Esophagus mucosa (tissue), 1 donor: ENCODE results near the gene ZNF555. TPM values are rescaled to one million over a fixed set of nuclear protein-coding genes. Genes with fewer than 3 reads are reported as not detected.
A peak's percentile ranks its signal among the peaks of the same experiment; 100 is the strongest.
"Not testable (repeated sequence)": the region's sequence is repeated elsewhere in the genome, so short reads cannot be mapped to it uniquely, and the experiment has no call there.

ENCODE experiments used
- ATAC-seq: fragments of 200-7000 bp; cut with Tn5 transposase; one replicate; pipeline ENCODE4 v1.9.1; 2020
- total RNA-seq: library from RNA; stranded (reverse); gene quantifications from one replicate; pipeline ENCODE4 v1.2.4, GENCODE V29; 2023
- donor health status: DM: yes; HTN: yes; CAD: no.

Gene ZNF555
- total RNA-seq, 1 donor from 2014 or later = 1.7 TPM

DNA sequence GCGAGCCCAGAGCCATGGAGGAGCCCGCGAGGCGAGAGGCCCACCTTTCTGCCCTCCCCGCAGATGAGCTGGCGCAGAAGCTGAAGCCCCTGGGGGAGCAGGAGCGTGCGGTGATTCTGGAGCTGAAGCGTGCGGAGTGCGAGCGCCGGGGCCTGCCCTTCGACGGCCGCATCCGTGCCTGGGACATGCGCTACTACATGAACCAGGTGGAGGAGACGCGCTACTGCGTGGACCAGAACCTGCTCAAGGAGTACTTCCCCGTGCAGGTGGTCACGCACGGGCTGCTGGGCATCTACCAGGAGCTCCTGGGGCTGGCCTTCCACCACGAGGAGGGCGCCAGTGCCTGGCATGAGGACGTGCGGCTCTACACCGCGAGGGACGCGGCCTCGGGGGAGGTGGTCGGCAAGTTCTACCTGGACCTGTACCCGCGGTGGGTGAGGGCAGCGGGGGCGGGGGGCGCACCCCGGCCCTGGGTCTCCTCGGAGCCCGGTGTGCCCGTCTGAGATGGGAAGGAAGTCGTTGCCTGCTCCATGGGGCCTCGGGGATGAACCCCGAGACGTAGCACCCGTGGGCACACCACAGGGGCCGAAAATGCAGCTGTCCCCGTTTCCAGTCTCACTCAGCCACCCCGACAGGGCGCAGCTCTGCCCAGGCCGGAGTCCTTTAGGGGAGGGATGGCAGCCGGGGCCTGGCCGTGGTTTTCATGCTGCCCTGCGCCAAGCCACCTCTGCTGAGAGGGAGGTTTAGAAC is 33.7 kb upstream of the ZNF555 start:
- ATAC-seq = no peak

DNA sequence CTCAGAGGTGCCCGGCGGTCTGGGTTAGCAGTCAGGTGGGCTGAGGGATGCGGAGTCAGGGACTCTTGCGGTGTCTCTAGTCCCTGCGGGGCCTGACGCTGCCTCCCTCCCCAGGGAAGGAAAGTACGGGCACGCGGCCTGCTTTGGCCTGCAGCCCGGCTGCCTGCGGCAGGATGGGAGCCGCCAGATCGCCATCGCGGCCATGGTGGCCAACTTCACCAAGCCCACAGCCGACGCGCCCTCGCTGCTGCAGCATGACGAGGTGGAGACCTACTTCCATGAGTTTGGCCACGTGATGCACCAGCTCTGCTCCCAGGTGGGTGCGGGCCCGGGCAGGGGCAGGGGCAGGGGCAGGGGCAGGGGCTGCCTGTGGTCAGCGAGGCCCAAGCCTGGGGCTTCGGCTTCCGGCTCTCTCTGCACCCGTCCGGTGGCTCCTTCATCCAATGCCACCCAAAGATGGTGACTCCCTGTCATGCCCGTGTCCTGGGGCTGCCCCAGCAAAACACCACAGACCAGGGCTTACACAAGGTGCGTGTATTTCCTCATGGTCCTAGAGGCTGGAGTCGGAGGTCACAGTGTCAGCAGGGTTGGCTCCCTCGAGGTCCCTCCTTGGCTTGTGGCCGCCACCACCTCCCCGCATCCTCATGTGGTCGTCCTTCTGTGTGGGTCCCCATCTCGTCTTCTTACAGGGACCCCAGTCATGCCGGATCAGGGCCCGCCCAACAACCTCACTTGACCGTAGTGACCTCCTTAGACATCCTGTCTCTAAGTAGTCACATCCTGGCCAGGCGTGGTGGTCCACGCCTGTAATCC is 32.9 kb upstream of the ZNF555 start:
- no peak for ATAC-seq

DNA sequence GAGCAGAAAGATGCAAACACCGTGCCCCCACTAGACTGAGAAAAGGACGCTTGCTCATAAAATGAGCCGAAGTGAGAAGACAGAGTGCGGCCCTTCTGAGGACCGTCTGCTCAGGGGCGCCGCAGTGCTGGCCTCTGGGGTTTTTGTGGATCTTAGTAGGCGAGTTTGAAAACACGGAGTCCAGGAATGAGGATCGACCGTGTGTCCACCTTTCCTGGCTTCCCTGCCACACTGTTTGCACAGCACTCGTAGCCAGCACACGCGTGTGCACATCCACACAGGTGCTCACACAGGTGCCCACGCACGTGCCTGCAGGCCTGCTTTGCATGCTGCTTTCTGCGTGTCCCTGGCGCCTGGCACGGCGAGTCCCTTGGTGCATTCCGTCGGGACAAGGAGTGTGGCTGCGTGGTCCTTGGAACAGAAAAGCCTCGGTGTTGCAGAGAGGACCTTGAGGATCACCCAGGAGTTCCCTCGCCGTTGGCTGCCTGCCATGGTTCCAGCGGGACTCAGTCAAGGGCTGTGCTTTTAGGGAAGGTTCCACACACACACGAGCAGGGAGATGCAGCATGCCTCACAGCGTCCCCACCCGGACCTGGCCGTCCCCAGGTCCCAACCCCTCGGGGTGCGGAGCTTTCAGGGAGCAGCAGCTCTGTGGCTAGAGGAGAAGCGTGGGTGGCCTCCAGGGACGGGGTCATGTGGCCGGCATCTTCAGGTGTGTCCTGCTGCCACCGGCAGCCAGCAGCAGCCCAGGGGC is 31.7 kb upstream of the ZNF555 start:
- ATAC-seq = no peak

DNA sequence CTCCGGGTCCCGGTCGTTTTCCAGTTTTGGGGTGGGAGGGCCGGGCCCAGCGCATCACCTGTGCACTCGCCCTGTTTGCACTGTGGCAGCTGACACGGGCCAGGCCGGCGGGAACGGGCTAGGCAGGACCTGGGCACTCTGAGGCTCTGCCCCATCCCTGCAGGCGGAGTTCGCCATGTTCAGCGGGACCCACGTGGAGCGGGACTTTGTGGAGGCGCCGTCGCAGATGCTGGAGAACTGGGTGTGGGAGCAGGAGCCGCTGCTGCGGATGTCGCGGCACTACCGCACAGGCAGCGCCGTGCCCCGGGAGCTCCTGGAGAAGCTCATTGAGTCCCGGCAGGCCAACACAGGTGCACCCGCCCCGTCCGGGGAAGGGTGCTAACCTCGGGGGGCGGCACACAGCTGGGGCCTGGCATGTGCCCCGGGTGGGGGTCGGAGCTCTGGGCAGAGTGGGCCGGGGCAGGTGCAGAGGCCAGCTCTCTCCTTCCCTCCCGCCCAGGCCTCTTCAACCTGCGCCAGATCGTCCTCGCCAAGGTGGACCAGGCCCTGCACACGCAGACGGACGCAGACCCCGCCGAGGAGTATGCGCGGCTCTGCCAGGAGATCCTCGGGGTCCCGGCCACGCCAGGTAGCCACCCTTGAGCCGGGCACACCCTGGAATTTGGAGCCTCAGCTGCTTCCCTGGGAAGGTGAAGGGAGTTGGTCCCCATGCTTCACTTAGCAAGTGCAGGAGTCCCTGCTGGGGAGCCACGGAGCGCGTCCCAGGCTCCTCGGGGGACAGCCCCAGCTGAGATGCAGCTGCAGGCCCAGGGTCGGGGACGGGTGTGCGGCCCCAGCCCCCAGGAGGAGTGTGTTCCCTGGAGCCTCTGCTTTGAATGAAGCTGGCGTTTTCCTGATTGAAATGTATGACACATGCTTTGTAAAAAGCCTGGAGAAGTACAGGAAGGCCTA is 30.9 kb upstream of the ZNF555 start:
- ATAC-seq = no peak

DNA sequence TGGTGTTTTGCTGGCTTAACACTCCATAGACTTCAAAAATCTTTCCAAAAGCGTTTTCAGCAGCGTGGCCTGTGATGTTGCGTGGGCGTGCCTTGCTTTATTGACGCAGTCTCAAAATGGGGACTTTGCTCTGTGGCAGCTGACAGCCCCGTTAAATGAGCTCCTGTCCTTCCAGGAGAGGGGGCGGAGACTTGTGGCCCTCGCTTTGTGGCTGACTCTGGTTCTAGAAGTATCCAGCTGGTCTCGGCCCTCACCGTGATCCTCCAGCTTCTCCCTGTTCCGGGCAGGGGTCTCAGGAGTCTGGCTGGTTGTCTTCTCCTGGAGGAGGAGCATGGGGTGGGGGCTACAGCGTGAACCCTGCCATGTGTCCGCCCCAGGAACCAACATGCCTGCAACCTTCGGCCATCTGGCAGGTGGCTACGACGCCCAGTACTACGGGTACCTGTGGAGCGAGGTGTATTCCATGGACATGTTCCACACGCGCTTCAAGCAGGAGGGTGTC is 30.0 kb upstream of the ZNF555 start:
- ATAC-seq = no peak

DNA sequence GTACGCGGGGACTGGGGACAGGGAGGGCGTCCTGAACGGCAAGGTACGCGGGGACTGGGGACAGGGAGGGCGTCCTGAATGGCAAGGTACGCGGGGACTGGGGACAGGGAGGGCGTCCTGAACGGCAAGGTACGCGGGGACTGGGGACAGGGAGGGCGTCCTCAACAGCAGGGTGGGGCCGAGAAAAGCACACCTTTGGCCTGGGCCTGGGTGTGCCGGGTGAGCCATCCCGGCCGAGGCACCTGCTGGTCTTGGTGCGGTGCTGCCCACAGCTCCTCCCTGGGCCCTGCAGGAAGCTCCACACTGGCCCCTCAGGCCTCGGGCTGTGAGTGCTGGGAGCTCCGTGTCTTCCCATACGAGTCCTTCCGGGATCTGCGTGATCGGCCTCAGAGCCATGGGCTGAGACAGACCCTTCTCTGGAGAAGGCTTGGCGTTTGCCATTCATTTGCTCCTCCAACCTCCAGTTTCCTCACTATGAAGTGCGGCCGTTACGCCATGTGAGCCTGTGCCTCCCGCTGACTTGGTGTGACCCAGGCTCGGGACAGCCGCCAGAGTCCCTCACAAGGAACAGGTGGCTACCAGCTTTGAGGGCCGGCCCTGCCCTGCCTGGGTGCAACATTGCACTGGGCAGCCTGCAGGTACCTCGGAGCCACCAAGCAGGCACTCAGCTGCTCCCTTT is 29.4 kb upstream of the ZNF555 start:
- ATAC-seq = no peak

DNA sequence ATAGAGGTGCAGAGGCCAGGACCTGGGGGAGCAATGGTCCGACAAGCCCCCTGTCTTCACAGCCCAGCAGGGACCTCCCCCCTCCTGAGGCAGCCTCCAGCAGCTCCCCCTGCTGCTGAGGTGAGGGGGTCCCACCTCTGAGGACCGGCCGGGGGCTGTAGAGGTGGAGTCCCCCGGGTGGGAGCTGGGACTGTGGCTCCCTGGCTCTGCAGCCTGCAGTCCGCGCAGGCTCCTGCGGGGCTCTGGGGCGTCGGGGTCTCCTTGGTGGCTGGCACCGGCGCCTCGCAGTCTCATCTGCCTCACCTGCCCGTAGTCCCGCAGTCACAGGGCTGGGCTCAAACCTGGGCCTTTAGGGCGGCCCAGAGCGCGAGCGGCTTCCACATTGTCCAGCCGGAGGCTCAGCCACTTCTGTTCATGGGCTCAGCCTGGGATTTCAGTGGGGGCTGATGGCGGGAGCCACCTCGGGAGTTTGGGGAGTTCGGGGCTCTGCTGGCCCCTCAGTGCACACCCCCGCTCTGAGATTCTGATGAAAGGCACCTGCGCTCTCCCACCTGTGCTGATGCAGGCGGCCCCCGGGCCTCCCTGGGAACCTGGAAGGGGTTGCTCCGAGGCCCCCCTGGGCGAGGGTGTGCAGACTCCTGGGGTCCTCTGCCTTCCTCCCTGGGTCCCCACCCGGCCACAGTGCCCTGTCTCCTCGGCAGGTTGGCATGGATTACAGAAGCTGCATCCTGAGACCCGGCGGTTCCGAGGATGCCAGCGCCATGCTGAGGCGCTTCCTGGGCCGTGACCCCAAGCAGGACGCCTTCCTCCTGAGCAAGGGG is 28.7 kb upstream of the ZNF555 start:
- ATAC-seq = no peak

DNA sequence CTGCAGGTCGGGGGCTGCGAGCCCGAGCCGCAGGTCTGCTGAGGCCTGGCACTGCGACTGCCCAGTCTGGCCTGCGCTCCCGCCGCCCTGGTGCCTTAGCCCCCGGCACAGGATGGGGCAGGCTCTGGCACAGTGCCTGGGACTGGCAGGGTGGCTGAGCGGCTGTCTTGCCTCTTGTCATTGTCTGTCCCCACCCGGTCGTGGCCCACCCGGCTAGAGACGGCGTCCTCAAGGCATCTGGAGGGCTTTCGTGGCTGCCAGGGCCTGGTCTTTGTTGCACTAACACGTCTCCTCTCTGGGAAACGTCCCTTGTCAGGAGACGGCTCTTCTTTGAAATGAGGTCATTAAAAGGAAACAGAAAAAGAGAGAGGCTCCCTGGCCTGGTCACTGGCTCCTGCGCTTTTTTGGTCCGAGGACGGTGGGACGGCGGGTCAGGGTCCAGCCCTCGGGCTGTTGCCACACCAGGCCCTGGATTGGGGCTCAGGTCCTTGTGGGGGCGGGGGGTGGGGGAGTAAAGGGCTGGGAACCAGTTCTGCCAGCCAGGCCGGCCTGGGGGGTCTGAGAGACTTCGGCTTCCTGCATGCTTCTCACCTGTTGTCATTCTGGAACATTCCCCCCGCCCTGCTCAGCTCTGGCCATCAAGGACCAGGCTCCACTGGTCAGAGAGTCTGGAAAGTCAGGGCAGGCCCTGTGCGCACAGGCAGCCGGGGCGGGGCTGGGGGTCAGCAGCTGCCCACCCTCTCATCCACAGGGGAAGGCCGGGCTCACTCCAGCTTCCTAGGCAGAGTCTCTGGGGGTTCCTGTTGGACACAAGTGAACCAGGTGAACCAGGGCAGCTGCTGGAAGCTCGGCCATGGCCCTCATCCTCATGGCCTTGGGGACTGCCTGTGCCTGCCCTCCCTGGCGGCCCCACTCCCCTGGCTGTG is 27.8 kb upstream of the ZNF555 start:
- peak; percentile 16 for ATAC-seq

DNA sequence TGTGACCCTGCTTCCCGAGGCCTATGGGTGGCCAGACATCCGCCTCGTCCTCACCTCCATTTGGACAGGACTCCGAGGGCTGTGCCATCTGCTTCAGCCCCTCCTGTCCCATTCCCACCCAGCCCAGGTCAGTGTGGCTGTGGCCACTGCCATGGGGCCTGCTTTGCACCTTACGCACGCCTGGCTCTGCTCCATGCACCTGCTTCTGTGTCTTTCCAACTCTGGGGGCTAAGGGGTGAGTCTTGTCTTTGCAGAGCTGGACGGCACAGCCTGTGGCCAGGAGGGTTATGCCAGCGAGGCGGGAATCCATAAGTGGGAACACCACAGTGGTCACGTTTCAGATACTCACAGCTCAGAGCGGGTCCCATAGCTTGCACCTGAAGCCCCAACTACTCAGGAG is 26.8 kb upstream of the ZNF555 start:
- ATAC-seq = no peak

DNA sequence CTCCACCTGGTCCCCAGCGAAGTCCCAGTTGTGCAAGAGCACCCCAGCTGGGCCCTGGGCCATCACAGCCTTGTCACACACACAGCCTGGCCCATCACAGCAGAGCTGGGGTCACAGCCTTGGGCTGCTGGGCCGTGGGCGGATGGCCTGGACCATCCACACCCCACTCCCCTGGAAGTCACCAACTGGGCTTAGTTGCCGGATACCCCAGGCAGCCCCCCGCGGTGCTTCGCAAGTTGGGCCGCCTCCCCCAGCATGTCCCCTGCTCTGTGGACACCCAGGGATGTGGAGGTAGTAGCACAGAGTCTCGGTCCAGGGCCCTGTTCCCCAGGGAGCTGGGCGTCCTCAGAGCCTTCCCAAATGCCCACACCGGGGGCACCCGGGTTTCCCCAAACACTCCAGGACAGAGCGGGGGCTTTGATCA is 26.1 kb upstream of the ZNF555 start:
- ATAC-seq = no peak

DNA sequence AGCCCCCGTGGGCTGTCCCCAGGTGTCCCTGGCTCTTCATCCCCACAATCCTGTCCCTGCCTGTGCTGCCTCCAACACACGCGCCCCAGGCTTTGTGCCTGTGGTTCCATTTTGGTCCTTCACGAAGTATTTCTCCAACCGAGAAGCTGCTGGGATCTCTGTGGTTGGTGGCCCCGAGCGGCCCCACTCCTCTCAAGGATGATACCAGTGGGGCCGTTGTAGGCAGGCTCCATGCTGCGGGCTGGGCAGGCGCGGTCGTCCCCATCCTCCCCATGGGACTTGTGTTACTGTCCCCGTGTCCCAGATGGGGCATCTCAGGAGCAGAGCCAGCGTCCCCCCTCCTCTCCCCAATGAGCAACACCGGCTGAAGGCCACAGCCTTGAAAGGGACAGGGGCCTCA is 25.4 kb upstream of the ZNF555 start:
- ATAC-seq = no peak

DNA sequence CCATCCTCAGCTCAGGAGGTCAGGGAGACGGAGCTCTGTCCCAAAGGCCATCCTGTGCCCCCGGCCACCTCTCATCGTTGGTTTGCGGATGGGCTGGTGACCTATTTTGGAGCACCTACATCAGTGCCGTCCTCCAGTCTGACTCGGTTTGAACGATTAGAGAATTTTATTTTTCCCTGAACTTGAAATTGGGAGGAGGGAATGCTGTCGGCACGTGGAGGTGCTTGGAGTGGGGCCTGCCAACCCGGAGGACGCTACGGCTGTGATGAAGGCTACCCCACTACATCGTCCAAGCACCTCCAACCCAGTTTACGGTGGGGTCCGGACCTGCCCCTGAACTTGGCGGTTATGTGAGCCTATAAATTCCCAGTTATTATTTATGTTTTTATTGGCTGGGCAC is 24.6 kb upstream of the ZNF555 start:
- no peak for ATAC-seq

DNA sequence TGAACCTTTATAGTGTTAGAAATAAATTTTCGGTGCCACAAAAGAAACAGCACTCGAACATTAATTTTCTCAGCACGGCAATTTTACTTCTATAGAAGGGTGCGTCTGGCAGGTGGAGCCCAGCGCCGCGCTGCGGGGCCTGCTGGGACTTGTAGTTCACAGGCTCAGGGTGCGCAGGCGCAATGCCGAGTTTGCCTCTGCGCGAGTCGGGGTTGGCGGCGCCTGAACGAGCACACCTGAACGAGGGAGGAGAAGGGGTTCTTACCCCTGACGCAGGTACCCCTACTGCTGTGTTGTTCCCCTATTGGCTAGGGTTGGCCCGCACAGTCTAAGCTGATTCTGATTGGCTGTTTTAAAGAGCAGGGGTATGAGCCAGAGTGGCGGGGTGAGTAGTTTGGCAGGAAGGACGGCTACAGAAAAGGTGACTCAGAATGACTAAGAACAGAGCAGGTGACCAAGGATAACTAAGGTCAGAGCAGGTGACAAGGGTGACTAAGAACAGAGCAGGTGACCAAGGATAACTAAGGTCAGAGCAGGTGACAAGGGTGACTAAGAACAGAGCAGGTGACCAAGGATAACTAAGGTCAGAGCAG is 23.9 kb upstream of the ZNF555 start:
- not testable (repeated sequence) for ATAC-seq

DNA sequence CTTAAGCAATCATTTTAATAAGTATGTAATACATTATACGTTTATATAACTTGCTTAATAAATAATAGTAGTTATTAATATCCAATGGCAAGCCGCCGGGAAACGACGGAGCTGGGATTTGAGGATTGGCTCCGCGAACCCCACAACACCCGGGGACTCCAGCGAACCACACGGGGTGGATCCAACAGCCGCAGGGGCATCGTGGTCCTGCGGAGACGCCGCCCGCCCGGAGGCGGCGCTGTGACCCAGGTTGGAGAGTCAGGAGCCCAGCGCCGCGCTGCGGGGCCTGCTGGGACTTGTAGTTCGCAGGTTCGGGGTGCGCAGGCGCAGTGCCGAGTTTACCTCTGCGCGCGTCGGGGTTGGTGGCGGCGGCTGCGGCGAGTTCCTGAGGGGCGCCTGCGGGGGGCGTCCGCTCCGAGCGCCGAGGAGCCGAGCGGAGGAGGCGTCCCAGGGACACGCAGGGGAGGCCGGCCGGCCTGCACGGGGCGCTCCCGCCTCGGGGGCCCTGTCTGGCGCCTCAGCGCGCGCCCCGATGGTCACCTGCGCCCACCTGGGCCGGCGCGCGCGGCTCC is 21.6 kb upstream of the ZNF555 start, which contains the start of gene ZNF554:
TSS of gene ZNF554 (plus strand) at position 329 of the 572 bp plus-strand sequence. CDS start at position 533, 204 bp downstream.
- peak; percentile 94 for ATAC-seq

DNA sequence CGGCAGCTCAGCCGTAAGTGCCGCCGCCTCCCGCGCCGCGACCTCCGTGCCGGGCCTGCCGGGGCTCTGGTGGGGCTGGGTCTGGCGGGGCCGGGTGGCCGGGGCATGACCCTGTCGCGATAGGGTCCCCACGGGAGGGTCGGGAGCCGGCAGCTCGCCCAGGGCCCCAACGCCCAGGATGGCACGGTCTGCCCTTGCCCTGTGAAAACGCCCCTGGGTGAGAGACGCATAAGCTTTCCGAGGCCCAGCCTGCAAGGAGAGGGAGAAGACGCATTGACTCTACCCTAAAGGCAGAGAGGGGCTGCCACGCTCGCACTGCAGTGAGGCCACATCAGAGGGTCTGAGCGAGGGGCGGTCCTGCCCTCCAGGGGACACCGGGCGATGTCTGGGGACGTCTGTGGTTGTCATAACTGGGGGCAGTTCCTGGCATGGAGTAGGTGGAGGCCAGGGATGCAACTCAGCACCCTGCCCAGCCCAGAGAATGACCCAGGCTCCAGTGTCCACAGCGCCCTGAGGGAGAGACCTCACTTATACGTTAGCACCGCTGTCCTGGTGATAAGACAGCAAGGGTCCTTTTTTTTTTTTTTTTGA is 21.1 kb upstream of the ZNF555 start:
- ATAC-seq = peak; percentile 25

DNA sequence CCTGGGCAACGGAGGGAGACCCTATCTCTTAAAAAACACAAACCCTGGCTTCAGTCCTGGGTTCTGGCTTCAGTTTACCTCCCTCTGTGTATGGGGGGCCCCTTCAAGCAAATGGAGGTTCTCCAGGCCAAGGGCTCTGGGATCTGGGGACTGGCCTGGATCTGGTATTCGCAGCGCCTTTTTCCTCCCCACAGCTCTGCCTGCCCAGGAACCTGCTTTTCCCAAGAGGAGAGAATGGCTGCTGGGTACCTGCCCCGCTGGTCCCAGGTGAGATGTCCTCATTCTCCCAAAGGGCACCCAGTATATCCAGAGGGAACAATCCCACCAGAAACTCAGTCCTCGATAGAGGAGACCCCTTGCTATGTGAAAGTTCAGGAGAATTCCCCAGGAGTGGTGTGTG is 18.4 kb upstream of the ZNF555 start:
- ATAC-seq = no peak

DNA sequence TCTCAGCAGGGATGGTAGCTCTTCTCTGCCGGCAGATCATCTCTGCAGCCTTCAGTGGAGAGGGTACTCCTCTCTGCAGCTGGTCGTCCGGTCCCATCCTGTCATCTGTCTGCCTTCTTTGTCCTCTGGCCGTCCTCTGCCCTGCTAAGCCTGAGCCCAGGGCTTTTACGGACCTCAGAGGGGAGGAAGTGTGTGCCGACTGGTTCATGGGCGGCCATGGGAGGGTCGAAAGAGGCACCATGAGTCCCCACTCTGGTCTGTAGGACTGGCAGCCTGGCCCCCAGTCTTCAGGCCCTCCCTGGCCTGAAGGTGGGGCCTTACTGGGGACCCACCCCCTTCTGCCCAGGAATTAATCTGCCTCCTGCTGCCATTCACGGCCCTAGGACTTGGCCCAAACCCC is 17.6 kb upstream of the ZNF555 start:
- ATAC-seq = no peak

DNA sequence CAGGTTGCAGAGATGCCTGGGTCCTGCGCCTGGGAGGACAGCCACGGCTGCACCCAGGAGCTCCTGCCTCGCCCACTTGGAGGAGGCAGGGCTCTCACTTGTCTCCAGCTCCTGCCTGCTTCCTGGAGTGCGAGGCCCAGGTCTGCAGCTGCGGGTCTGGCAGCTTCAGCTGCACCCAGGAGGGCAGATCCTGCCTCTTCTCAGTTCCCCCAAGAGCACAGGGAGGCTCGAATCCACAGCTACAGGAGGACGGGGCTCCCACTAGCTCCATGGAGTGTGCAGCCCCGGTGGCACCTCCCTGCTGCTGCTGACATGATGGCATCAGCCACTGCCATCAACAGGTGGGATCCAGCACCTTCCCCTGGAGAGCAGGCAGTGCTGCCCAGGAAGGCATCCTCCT is 17.1 kb upstream of the ZNF555 start:
- ATAC-seq = no peak
